Keratinocyte (primary cell): ENCODE results near the gene SAMD4B. TPM values are rescaled to one million over a fixed set of nuclear protein-coding genes. Genes with fewer than 3 reads are reported as not detected.

ENCODE experiments used
- DNase-seq: peaks from one replicate; pipeline ENCODE4 v3.0.0-alpha.2; 2011; ENCODE audit warnings: low read depth, missing footprints, low spot score
- FAIRE-seq: peaks from 2 replicates; lab custom pipeline; 2011; peaks lifted over from hg19 to GRCh38; lab: Jason Lieb, UNC
- H2AFZ ChIP-seq: 2 replicates; pipeline ENCODE4 v1.6.0; 2012; ENCODE audit warnings: low read length, control low read depth, inconsistent platforms; ENCODE audit not compliant: control insufficient read depth
- H3K27ac ChIP-seq: 2 replicates; pipeline ENCODE4 v1.5.1; 2011; ENCODE audit warnings: low read length; ENCODE audit not compliant: control insufficient read depth, insufficient read depth
- H3K27me3 ChIP-seq: 3 replicates; pipeline ENCODE4 v1.6.0; 2011; ENCODE audit warnings: low read length; ENCODE audit not compliant: control insufficient read depth, insufficient read depth; ENCODE audit errors: extremely low read depth
- H3K36me3 ChIP-seq, 2 experiments: 2 replicates in 1 of 2; 3 replicates in 1 of 2; pipeline ENCODE4 v1.5.1; 2011; ENCODE audit warnings: low read length in 2 of 2, mild to moderate bottlenecking in 1 of 2; ENCODE audit not compliant: control insufficient read depth in 2 of 2, insufficient read depth in 2 of 2; ENCODE audit errors: extremely low read depth in 1 of 2
- H3K4me1 ChIP-seq: 3 replicates; pipeline ENCODE4 v1.5.1; 2011; ENCODE audit warnings: low read length; ENCODE audit not compliant: control insufficient read depth, insufficient read depth; ENCODE audit errors: extremely low read depth
- H3K4me2 ChIP-seq: 3 replicates; pipeline ENCODE4 v1.6.0; 2011; ENCODE audit warnings: low read depth, low read length; ENCODE audit not compliant: control insufficient read depth, insufficient read depth; ENCODE audit errors: extremely low read depth
- H3K4me3 ChIP-seq, 3 experiments: fragments of 200-600 bp in 1 of 3; sonication (generic) in 1 of 3; 2 replicates in 2 of 3; 3 replicates in 1 of 3; pipeline ENCODE4 v1.5.1; 2011 to 2016; ENCODE audit warnings: low read length in 3 of 3, mild to moderate bottlenecking in 3 of 3, control low read depth in 2 of 3, inconsistent platforms in 1 of 3, low read depth in 1 of 3, mixed read lengths in 1 of 3, mixed run types in 1 of 3, moderate library complexity in 1 of 3; ENCODE audit not compliant: control insufficient read depth in 2 of 3, insufficient read depth in 2 of 3; ENCODE audit errors: extremely low read depth in 1 of 3
- H3K79me2 ChIP-seq: 2 replicates; pipeline ENCODE4 v1.6.0; 2012; ENCODE audit warnings: low read length; ENCODE audit not compliant: control insufficient read depth, insufficient read depth
- H3K9ac ChIP-seq: 3 replicates; pipeline ENCODE4 v1.6.0; 2011; ENCODE audit warnings: low read length; ENCODE audit not compliant: control insufficient read depth, insufficient read depth; ENCODE audit errors: extremely low read depth
- H3K9me1 ChIP-seq: 3 replicates; pipeline ENCODE4 v1.6.0; 2011; ENCODE audit warnings: low read length; ENCODE audit not compliant: control insufficient read depth, insufficient read depth; ENCODE audit errors: extremely low read depth
- H3K9me3 ChIP-seq: 2 replicates; pipeline ENCODE4 v1.5.1; 2012; ENCODE audit warnings: low read depth, low read length; ENCODE audit not compliant: control insufficient read depth
- H4K20me1 ChIP-seq: 3 replicates; pipeline ENCODE4 v1.6.0; 2011; ENCODE audit warnings: low read length; ENCODE audit not compliant: control insufficient read depth, insufficient read depth; ENCODE audit errors: extremely low read depth
- CTCF ChIP-seq, 3 experiments: IDR thresholded peaks in 1 of 3; conservative IDR thresholded peaks in 1 of 3; optimal IDR thresholded peaks in 1 of 3; 2 replicates in 2 of 3; 3 replicates in 1 of 3; pipeline versions ENCODE3 to v1.5.1; 2011; ENCODE audit warnings: low read length in 3 of 3, mild to moderate bottlenecking in 3 of 3, moderate library complexity in 2 of 3, control low read depth in 1 of 3, inconsistent platforms in 1 of 3; ENCODE audit not compliant: insufficient read depth in 2 of 3; ENCODE audit errors: extremely low read depth in 1 of 3
- EZH2 ChIP-seq: IDR thresholded peaks from one replicate; pipeline ENCODE4 v1.6.1; 2012; ENCODE audit warnings: inconsistent platforms, mild to moderate bottlenecking, low read length, moderate library complexity
- dilution Hi-C: fragments of 300-500 bp; cut with MboI; formaldehyde crosslinking; loops from one replicate; pipeline ENCODE4 v1.7.0; 2020; ENCODE audit warnings: low sequenced_read_pairs; ENCODE audit not compliant: extremely low pct_ligation_motif_present
- polyA plus RNA-seq, 5 experiments: library from polyadenylated mRNA; depleted of rRNA in 3 of 5; stranded (reverse) in 3 of 5; stranded (forward) in 1 of 5; unstranded in 1 of 5; fragments of >200 nt; gene quantifications; 1 replicate in 1 of 5; 2 replicates in 3 of 5; 3 replicates in 1 of 5; pipeline versions ENCODE4 v1.2.1 to v1.2.3, GENCODE V29; 2011 to 2012; ENCODE audit warnings: missing spikeins in 2 of 5, low read depth in 1 of 5, low replicate concordance in 1 of 5

SAMD4B gene
- polyA plus RNA-seq, 1 donor (not counting 4 experiments of a cell fraction or from before 2014, with no cell fraction given) = 20.9 TPM

- Histone ChIP-seq H3K4me2 (peak overlapping the region; percentile 64), H3K4me3 (peak overlapping the region in 1 of 3 experiments; percentile 25), H4K20me1 (no peaks in the 10 kb centered on the region), H3K9me3 (no peaks in the 10 kb centered on the region), H3K27me3 (no peaks in the 10 kb centered on the region), H3K9me1 (no peaks in the 10 kb centered on the region), H3K9ac (peak overlapping the region; percentile 86), H3K36me3 (peaks cover 7 to 15% of the 10 kb centered on the region in 2 experiments), H3K27ac (peak overlapping the region; percentile 99), H3K4me1 (peaks cover 40% of the 10 kb centered on the region), H2AFZ (no peak overlapping the region), H3K79me2 (no peaks in the 10 kb centered on the region)
- dilution Hi-C loops = no loop called here
- TF ChIP-seq CTCF (optimal IDR thresholded peaks at IDR 0.05 in 1 of 3, IDR thresholded peaks at IDR 0.05 in 1 of 3, conservative IDR thresholded peaks at IDR 0.05 in 1 of 3; ENCODE audit: extremely low read depth in 1 of 3, insufficient read depth in 2 of 3, low read length in 3 of 3) (no peak), EZH2 (no peak)
- FAIRE-seq = peak; percentile 87
- no peak for DNase-seq
Measured at GRCh38 chr19:39398297-39398864, 56.2 kb downstream of the SAMD4B start.

DNA sequence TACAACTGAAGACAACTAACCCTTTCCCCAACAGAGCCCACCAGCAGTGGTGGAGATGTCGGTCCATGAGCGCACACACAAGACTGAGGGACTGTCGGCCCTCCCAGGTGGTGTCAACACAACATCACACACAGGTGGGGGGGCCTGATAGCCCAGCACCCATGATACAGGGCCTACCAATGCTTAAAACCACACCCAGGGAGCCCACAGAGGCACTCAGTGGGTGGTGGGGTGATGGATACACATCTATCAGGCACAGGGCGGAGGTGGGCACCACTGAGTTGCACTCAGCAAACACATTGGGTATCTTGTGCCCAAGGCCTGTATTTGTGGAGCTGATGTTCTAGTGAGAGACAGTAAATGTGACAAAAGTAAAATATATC is 57.4 kb downstream of the SAMD4B start:
- no peak overlapping the region for H3K4me2 ChIP-seq
- H3K4me3 ChIP-seq = no peak overlapping the region
- H3K79me2 ChIP-seq = no peaks in the 10 kb centered on the region
- H3K4me1 ChIP-seq = peaks cover 47% of the 10 kb centered on the region
- no peaks in the 10 kb centered on the region for H3K9me1 ChIP-seq
- dilution Hi-C loops = no loop called here
- TF ChIP-seq EZH2 (no peak), CTCF (optimal IDR thresholded peaks at IDR 0.05 in 1 of 3, IDR thresholded peaks at IDR 0.05 in 1 of 3, conservative IDR thresholded peaks at IDR 0.05 in 1 of 3; ENCODE audit: extremely low read depth in 1 of 3, insufficient read depth in 2 of 3, low read length in 3 of 3) (no peak)
- DNase-seq = no peak
- H2AFZ ChIP-seq = no peak overlapping the region
- H3K27me3 ChIP-seq = no peaks in the 10 kb centered on the region
- no peak for FAIRE-seq
- peak overlapping the region; percentile 99 for H3K27ac ChIP-seq
- H4K20me1 ChIP-seq = no peaks in the 10 kb centered on the region
- H3K9me3 ChIP-seq = no peaks in the 10 kb centered on the region
- peaks cover 2 to 8% of the 10 kb centered on the region in 2 experiments for H3K36me3 ChIP-seq
- no peak overlapping the region for H3K9ac ChIP-seq
